ENCODE measurements around the gene HTR1B.

DNA sequence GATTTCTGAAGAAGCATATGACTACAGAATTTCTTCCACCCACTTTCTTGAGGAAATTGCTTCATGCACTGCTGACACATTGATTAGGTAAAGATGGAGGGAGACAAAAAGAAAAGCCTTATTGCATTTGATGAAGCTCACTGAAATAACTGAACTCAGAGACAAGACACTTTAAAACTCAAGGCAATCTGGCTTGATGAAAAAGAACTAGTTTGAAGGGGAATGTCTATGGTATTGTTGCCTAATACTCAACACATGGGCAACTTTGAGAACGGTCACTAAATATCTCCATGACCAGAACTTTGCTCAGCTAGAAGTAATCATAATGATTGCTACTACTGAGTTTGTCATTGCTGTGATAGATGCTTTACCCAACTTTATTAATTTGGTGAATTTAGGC is 38.1 kb downstream of the HTR1B start:
- TF ChIP-seq POLR2A (IDR thresholded peaks at IDR 0.05; ENCODE audit: low read length) (no peak), GATA1 (IDR thresholded peaks at IDR 0.05; ENCODE audit: low read depth, low read length) (no peak)
